GM19025 (cell line): ENCODE measurements around the gene SPAAR.

Experiments used
- ATAC-seq: cut with Tn5 transposase; IDR thresholded peaks from one replicate; pipeline ENCODE4 v1.9.1; 2021; ENCODE audit warnings: mild to moderate bottlenecking, low read depth, moderate library complexity; ENCODE audit not compliant: unreplicated experiment

Gene SPAAR

DNA sequence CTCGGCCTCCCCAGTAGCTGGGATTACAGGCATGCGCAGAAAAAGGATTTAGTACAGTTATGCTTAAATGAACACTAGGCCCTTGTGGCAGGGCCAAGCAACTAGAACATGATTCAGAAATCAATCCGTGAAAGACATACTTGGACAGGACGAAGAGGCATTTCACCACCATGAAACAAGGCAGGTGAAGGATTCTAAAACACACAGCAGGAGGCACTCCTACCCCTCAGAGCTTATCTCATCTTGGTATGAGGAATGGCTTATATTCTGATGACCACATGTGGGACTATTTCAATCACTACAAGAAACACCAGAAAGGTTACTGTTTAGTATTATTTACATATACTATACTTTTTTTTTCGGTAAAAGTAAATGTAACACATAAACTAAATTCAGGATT lies 33.0 kb downstream of the SPAAR start:
- ATAC-seq: no peak

DNA sequence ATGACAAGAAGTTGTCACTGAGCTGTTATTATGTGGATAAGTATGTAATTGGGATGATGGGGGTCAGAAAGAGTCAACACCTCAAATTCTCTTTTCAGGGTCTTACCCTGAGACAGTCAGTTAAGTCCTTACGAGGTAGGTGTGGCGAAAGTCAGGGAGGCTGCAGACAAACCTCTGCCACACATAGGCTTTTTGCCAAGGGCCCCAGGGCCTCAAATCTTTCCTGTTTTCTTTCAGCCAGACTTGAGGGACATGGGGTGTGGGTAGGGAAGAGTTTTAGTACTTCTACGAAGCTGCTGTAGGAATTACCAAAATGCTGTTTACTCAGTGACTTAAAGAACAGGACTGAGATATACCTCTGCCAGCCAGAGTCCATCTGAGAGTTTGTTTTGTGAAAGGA lies 34.9 kb downstream of the SPAAR start:
- no peak for ATAC-seq

DNA sequence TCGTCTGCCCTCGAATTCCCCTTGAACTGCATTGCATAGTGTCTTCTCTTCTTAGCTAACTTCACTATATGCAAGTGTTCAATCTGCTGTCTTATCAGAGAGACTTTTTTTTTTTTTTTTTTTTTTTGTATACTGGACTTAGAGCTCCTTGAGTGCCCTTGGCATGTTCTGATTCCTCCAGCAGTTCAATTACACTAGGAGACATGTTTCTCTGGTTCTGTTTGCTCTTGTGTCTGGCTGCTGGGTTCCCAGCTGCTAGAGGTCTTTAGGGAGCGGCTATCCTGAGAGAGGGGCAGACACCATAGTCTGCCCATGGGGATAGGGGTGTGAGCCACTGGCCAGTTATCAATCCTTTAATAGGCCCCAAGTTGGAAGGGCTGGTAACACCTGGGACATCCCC lies 35.6 kb downstream of the SPAAR start:
- no peak for ATAC-seq

DNA sequence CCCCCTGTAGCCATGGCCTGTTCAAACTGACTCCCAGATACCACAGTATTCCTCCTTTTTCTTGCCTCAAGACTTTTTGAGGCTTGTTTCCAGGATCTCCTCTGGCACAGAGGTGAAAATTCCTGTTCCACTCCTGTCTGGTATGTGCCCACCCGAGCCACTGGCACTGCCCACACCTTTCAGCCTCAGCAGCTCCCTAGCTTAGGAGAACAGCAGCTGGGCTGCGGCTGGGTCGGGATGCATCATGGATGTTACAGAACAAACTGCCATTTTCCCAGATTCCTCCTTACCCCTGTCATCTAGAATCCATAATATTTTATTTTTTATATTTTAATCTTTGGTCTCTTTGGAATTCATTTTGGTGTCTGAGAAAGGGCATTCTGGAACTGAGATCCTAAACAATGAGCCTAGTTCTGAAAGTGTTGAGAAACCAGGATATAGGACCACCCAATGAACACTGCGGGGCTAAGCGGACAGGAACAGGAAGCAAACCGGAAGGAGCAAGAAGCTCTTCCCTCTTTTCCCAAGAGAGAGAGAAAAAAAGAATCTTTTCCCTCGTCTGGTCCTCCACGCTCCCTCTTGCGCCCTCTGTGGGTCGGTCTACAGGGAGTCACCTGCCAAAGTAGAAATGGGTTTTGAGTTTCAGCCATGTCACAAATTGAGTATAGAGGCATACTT lies 36.2 kb downstream of the SPAAR start:
- ATAC-seq: no peak

DNA sequence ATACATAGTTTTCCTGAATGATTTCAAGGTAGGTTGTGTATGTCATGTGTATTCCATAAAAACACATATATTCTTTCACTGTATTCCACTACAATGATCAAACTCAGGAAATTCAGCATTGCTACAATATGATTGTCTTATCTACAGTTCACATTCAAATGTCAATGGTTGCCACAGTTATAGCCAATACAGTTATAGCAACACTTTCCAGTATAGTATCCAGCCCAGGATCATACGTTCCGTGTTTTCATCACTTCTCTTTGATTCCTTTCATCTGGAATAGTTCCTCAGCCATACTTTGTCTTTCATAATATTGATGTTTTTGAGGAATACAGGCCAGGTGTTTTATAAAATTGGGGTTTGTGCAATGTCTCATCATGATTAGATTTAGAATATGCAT lies 39.2 kb downstream of the SPAAR start:
- ATAC-seq: no peak

DNA sequence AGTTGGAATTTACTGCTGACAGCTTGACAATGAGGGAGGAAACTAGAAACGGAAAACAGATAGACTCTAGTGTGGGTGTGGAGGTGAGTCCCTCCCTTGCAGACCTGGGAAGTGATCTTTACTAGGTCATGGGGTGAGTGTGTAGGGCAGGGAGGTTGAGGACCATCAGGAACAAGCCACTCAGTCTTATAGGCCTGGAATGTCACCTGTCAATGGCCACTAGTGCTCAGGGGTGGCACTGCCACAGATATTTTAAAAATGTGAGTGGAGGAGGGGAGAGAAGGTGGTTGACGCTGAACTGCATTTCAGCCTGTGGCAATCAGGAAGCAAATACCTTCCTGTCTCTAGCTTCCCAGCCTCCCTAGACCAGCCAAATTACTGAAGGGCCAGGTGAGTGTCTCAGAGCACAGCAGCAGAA lies 39.6 kb downstream of the SPAAR start:
- ATAC-seq: no peak

DNA sequence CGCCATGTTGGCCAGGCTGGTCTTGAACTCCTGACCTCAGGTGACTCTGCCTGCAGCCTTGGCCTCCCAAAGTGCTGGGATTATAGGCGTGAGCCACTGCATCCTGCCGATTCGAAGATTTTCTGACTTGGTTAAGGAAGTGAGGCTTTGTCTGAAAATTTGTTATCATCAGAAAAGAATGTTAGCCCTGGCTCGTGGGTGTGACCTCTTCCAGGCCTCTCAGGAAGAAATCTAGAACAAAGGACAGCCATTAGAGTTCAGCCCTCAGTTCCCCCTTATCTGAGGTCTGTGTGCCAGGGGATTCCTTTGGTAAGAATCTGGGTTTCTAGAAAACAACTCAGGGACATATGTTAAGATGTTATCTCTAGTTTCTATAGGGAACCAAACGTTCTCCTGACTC lies 42.4 kb downstream of the SPAAR start:
- ATAC-seq: no peak

DNA sequence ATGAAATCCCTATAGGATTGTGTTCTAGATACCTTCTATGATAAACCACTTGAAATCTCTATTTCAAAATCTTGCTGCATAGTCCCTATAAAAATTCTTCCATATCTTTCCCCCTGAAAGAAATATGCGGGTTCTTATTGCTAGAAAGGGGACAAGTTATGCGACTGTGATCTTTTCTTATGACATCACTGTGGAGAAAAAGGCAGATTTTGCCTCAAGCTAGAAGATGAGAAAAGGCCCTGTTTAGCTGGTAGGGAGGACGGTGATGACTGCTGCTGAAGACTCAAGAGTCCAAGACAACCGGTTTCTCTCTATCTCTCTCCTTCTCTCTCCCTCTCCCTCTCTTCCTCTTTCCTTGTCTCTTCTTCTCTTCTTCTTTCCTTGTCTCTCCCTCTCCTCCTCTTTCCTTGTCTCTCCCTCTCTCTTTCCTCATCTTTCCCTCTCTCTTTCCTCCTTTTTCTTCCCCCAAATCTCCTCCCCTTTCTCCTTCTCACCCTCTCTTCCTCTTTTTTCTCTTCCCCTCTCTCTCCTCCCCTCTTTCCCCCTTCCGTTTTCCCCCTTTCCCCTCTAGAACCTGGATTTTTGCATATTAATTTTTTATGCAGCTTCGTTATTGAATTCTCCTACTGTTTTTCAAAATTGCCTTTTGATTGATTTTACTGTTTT lies 43.4 kb downstream of the SPAAR start:
- ATAC-seq: no peak

DNA sequence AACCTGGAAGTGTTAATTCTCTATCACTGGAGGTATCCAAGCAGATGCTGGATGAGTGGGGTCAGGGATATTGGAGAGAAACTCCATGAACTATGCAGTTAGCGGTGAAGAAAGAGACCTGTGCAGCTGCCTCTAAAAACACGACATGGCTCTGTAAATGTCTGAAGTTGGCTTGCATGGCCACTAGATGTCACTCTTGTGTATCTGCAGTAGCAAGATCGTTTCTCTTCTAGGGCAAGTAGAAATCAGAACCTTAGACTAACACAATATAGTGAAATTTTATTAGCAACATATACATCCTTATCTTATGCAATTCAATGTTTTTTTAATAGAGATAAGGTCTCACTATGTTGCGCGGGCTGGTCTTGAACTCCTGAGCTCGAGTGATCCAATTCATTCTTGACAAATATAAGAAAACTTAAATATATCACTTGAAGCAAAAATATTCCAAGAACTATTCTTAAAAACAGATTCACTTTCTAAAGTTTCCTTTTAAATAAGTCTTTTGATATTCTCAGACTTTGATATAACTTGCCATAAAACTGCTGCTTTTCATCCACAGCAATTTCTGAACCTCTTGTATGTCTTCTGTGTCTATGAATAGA lies 45.8 kb downstream of the SPAAR start:
- no peak for ATAC-seq

DNA sequence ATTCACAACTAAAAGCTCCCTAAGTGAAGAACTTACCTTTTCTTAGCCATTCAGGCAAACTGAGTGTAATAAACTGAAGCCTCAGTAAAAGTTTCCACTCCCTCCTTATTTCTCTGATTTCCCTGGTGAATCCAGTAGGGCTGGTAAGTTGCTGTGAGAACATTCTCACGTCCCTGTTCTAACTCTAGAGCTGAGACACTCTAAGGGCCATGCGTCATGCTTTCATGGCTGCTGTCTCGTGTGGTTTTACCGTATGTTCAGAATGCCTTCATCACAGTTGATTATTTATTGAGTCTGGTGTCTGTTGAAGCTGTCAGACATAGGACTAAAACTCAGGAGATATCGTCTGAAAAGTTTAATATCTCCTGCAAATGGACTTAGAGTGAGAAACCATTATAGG lies 47.4 kb downstream of the SPAAR start:
- ATAC-seq: no peak

DNA sequence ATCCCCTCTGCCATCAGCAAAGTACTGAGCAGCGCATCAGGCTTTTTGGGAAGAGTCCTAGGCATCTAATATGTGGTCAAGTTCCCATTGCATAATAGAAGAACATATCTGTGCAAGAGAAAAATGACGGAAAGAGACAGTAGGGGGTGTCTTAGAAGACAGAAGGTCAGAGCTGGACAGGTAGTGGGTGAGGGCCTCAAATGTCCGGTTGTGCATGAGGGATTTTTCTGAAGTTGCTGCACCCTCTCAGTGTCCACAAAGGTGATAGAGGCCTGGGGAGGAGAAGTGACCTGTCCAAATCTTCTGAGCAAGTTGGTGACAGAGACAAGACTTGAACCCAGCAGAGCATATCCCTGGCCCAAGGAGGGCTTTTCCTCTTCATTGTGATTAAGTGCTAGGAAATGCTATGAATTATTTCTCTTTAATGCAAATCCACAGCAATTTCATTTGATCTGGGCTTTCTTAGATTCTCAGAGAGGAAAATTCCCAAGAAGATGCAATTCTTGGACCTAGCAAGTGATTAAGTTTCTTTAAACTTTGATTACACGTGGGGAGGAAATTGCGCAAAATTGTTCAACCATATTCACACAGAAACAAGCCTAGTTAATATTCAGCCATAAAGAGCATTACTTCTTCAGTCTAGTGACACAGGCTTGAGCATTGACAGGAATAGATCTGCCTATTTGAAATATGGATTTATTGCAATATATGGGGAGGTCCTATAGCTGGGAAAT lies 49.0 kb downstream of the SPAAR start, which contains the start of gene OR2S2:
Gene OR2S2, minus strand, starts transcription at position 51 of the 734 bp plus-strand sequence. CDS start 56 bp downstream, outside the sequence.
- ATAC-seq: no peak

DNA sequence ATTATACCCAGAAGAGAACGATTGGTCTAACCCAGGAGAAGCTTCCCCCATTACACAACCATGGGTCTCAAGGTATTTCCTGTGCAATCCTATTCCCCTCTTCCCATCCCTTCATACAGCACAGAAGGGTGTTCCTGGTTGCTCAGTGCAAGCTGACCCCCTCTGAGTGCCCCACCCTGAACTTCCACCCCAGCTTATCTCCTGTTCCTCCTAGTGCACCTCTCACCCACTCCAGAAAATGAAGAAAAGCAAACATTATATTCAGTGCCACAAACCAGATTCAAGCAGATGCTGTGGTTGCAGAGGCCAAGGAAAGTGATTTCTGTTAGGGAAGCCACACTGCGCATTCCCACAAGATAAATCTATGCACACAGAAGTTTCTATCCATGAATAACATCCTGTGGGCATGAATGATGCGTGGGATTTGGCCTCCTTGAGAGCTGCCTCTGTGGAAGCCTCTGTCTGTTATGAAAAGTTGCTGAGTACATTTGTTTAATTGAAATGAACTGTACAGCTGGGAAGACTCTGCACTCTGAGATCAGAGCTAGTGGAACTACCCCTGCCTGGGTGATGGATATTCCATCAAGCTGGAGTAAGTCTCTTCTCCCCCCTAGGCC lies 50.9 kb downstream of the SPAAR start:
- ATAC-seq: no peak
